ENCODE measurements around the gene U2AF1L4. TPM values are rescaled to one million over a fixed set of nuclear protein-coding genes. Genes with fewer than 3 reads are reported as not detected.

U2AF1L4 gene
- total and polyA plus RNA-seq, 10 of the 15 experiments (the other 5 are each of a cell fraction or from before 2014, with no cell fraction given) = 7.9 to 21.6 (median 15.1) TPM

DNA sequence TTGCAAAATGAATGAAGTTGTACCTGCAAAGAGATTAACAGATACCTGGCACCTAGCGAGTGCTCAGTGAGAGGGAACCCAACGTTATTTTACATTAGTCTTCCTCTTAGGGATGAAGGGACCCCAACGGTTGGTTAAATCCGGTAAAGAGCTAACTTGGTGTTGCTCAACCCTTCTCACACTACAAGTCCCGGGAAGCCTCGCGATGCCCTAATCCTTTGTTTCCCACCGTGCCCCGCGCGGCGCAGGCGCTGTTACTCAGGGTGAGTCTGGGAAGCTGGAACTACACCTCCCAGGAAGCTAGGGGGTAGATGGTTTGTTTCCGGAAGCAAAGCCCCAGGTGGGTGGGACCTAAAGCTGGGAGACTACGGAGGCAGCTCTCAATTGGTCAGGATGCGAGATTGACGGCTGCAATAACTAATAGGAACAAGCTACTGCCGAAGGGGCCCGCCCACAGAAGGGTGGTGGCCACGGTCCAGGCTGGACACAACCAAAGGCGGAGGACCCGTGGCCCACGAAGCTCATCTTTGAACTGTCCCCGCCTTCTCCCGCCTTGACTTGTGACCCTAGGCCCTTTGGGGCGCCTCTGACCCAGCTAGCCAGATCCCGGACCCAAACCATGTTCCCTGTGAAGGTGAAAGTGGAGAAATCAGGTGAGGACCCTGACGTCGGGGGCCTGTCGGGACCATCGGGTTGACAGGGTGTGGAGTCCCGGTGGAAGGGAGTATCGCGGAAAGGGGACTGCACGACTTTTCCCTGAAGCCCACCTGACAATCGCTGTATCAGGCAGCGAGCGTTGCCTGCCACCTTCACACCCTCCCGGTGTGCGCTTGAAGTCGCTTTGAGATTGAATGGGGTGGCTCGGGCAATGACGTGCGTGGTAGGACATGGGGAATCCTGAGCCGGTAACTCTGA, 3.1 kb upstream of the U2AF1L4 start, which contains the start of gene LIN37:
Gene LIN37, plus strand, starts transcription at position 471 of the 915 bp plus-strand sequence. Its CDS starts 149 bp downstream, at position 620.
- ChIA-PET POLR2A (interaction anchor here (0.6 to 1.7 kb wide), 19 partner anchors 8 to 418 kb away, joined by 3 to 27 read pairs (median 4); partner anchors contain the start of genes ARHGAP33, COX6B1, HSPB6 and PROSER3), CTCF (interaction anchor here (0.6 to 1.8 kb wide), 11 partner anchors 9 to 200 kb away, joined by 3 to 19 read pairs (median 4); no protein-coding TSS in a partner anchor), RAD21 (ENCODE audit: unreplicated experiment) (interaction anchor here (0.7 to 1.9 kb wide), 15 partner anchors 9 to 238 kb away, joined by 3 to 16 read pairs (median 4); partner anchors contain the start of gene PROSER3), SMC1A (ENCODE audit: uncharacterized antibody, unreplicated experiment) (interaction anchor here (0.7 to 1.5 kb wide), 7 partner anchors 30 to 183 kb away, joined by 3 to 6 read pairs (median 4); no protein-coding TSS in a partner anchor)
- peaks cover 19% of the 10 kb centered on the region for H3K4me1 ChIP-seq (ENCODE audit: control insufficient read depth, insufficient read depth, low read length)
- BruUV-seq (replicated peaks) = TSS peak; percentile 71
- in situ Hi-C loops (cut with MboI) (no loop called here), intact Hi-C loops (cut with micrococcal nuclease; ENCODE audit: unreplicated experiment) (loop anchor here (2.0 kb wide), 1 partner anchor 182 kb away; no protein-coding TSS in a partner anchor)
- H3K4me2 ChIP-seq (ENCODE audit: control insufficient read depth, insufficient read depth) = peak within 1 kb of the TSS; percentile 92
- H3K36me3 ChIP-seq (ENCODE audit: control insufficient read depth in 2 of 2, insufficient read depth in 2 of 2, low read length in 1 of 2) = peaks cover 0 to 2% of the 10 kb centered on the region in 2 experiments; a peak in 1 of 4 replicates
- H3K27ac ChIP-seq (ENCODE audit: control insufficient read depth, insufficient read depth) = peak within 1 kb of the TSS; percentile 59
- H3K9me3 ChIP-seq (replicated peaks; ENCODE audit: control insufficient read depth, insufficient read depth, low read length) = no peaks in the 10 kb centered on the region
- no peaks in the 10 kb centered on the region for H3K27me3 ChIP-seq (replicated peaks in 1 of 2; ENCODE audit: control insufficient read depth in 2 of 2, insufficient read depth in 2 of 2, low read length in 1 of 2)
- H3K4me3 ChIP-seq = peak within 1 kb of the TSS; percentile 81
- FAIRE-seq (peak; percentile 99), ATAC-seq (peak; percentile 85), DNase-seq (ENCODE audit: low read depth, low spot score) (peak; percentile 99)
- no peaks in the 10 kb centered on the region for H4K20me1 ChIP-seq (ENCODE audit: control insufficient read depth, insufficient read depth)
- H3K79me2 ChIP-seq (ENCODE audit: control insufficient read depth, insufficient read depth, low read length) = peaks cover 17% of the 10 kb centered on the region
- peak within 1 kb of the TSS; percentile 66 for H3K9ac ChIP-seq (ENCODE audit: control insufficient read depth, insufficient read depth, low read length)
- H2AFZ ChIP-seq (ENCODE audit: control insufficient read depth, low read depth, low read length) = peak within 1 kb of the TSS; percentile 78
- 5% methylated on average over 45 of the region's 45 CpGs for WGBS (ENCODE audit: insufficient coverage, insufficient replicate concordance, low lambda C conversion rate, missing lambda C conversion rate)
- TF ChIP-seq RAD21 (IDR thresholded peaks at IDR 0.05; ENCODE audit: insufficient read depth, low read depth, low read length) = no peak
- peak; percentile 29; the same call in 1 of the 2 replicates for TF ChIP-seq TAF1 (IDR thresholded peaks at IDR 0.05; ENCODE audit: borderline replicate concordance, low read depth, low read length)
- peak; percentile 72 for TF ChIP-seq FOS (IDR thresholded peaks at IDR 0.05; ENCODE audit: borderline replicate concordance, extremely low read depth, insufficient read length)
- no peak for TF ChIP-seq SREBF2 (IDR thresholded peaks at IDR 0.05; ENCODE audit: low read length)
- TF ChIP-seq WRNIP1 (IDR thresholded peaks at IDR 0.05; ENCODE audit: borderline replicate concordance, low read depth, low read length) = no peak
- peak; percentile 99 for TF ChIP-seq IKZF1 (conservative IDR thresholded peaks at IDR 0.05)
- TF ChIP-seq JUND (IDR thresholded peaks at IDR 0.05; ENCODE audit: low read depth, low read length) = 0 out of 2 replicates have a peak, but pooled peaks have one; percentile 9
- peak; percentile 49 for TF ChIP-seq RELA (IDR thresholded peaks at IDR 0.05; ENCODE audit: borderline replicate concordance, partially characterized antibody)
- TF ChIP-seq RUNX3 (IDR thresholded peaks at IDR 0.05; ENCODE audit: low read length) = peak; percentile 49; the same call in 1 of the 2 replicates
- TF ChIP-seq ZNF384 (IDR thresholded peaks at IDR 0.05; ENCODE audit: borderline replicate concordance, low read depth, low read length) = no peak
- TF ChIP-seq SIN3A (IDR thresholded peaks at IDR 0.05; ENCODE audit: low read depth, low read length) = peak; percentile 78; the same call in 1 of the 2 replicates
- TF ChIP-seq CBX5 (IDR thresholded peaks at IDR 0.05; ENCODE audit: low read depth) = no peak
- no peak for TF ChIP-seq FOXM1 (IDR thresholded peaks at IDR 0.05; ENCODE audit: low read depth, low read length)
- TF ChIP-seq POLR2AphosphoS5 (IDR thresholded peaks at IDR 0.05; ENCODE audit: low read length) = peak; percentile 71; the same call in 1 of the 2 replicates
- no peak for TF ChIP-seq BMI1 (IDR thresholded peaks at IDR 0.05; ENCODE audit: borderline replicate concordance)
- no peak for TF ChIP-seq SPI1 (IDR thresholded peaks at IDR 0.05; ENCODE audit: borderline replicate concordance, insufficient read depth, low read depth, low read length)
- TF ChIP-seq PRDM15 (CRISPR knock-in tag; IDR thresholded peaks at IDR 0.05) = no peak
- TF ChIP-seq BCL11A (IDR thresholded peaks at IDR 0.05; ENCODE audit: low read depth, low read length) = no peak

All from GM12878 (cell line).